GM12873 (cell line): ENCODE results near the gene TAF13.

Source experiments
- TF ChIP-seq, protein P1 (sequence below): IDR thresholded peaks from 2 replicates; pipeline ENCODE4 v1.5.1; 2012; ENCODE audit warnings: low read depth, mild to moderate bottlenecking, moderate library complexity, low read length, control low read depth; ENCODE audit not compliant: insufficient read depth; ENCODE audit errors: missing control alignments

Gene TAF13, protein sequence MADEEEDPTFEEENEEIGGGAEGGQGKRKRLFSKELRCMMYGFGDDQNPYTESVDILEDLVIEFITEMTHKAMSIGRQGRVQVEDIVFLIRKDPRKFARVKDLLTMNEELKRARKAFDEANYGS

DNA sequence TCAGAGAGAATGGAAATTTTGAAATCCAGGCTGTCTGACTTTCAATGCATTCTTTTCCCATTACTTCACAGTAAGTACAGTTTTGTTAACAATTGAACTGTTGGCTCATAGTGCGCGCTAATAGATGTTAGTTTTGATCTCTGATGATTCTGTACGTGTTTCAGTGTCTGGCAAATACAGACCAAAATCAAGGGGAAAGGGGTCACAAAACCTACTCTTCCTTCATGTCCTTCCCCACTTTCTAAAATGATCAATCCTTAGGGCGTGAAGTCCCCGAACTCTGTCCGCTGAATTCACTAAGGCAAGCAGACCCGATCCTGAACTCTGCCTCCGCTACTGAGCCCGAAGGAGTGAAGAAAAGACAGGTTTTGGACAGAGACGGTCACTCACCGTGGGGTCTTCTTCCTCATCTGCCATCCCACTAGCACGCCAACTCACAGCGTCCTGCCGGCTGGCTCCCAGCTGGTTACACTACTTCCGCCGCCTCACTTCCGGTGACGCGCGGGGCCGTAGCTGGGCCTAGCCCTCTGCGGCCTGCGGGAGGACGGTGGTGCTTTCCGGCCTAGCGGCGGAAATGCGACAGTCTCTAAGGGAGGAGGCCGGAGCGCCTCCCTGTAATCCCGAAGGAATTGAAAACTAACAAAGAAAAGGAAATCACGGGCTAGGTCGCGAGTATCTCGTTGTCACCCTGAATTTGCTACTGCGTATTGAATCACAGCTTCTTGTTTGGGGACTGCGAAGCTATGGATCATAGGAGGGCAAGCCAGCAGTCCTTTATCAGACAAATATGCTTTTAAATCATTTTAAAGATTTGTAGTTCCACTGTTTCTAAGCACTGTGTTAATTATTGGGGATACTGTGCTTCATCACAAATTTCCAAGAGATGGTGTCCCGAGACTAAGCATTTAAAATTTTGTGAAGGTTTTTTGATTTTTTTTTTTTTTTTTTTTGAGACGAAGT, at the start of gene TAF13:
Gene TAF13, minus strand, starts transcription at position 473 of the 960 bp plus-strand sequence. Its CDS starts 56 bp downstream, at position 417.
- TF ChIP-seq, protein P1, sequence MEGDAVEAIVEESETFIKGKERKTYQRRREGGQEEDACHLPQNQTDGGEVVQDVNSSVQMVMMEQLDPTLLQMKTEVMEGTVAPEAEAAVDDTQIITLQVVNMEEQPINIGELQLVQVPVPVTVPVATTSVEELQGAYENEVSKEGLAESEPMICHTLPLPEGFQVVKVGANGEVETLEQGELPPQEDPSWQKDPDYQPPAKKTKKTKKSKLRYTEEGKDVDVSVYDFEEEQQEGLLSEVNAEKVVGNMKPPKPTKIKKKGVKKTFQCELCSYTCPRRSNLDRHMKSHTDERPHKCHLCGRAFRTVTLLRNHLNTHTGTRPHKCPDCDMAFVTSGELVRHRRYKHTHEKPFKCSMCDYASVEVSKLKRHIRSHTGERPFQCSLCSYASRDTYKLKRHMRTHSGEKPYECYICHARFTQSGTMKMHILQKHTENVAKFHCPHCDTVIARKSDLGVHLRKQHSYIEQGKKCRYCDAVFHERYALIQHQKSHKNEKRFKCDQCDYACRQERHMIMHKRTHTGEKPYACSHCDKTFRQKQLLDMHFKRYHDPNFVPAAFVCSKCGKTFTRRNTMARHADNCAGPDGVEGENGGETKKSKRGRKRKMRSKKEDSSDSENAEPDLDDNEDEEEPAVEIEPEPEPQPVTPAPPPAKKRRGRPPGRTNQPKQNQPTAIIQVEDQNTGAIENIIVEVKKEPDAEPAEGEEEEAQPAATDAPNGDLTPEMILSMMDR: peak; percentile 6

DNA sequence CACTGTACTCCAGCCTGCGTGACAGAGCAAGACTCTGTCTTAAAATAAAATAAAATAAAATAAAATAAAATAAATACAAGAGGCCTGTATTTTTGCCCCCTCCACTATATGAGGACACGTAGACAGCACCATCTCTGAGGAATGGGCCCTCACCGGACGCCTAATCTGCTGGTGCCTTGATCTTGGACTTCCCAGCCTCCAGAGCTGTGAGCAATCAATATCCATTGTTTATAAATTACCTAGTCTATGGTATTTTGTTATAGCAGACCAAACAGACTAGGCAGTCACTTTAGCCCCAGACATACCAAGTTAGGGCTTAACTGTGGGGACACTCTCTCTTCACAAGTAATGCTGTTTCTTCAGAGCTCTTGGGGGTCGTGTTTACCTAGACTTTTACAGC, 44.6 kb upstream of the TAF13 start:
- TF ChIP-seq, protein P1: no peak

GRCh38 chr1:109118089-109118488, 42.3 kb upstream of the TAF13 start:
- TF ChIP-seq, protein P1: no peak

DNA sequence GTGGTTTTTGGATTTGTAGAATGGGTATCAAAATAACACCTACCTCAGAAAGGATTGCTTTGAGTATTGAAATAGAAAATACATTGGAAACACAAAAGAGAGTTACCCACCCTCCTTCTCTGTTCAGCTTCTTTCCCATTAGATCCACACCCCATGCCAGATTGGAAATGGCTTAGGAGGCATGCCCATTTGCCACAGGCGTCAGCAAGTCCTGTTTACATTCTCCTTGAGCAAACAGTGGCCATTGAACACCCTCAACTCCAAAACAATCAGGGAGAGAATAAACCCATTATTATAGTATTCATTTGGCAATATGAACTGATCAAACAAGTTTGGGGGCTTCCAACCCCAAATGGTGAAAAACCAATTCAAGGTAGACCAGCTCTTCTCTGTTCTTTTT, 40.5 kb upstream of the TAF13 start:
- TF ChIP-seq, protein P1: no peak

- TF ChIP-seq, protein P1: no peak
These were observed 39.9 kb upstream of the TAF13 start for GRCh38 chr1:109115685-109116084.

DNA sequence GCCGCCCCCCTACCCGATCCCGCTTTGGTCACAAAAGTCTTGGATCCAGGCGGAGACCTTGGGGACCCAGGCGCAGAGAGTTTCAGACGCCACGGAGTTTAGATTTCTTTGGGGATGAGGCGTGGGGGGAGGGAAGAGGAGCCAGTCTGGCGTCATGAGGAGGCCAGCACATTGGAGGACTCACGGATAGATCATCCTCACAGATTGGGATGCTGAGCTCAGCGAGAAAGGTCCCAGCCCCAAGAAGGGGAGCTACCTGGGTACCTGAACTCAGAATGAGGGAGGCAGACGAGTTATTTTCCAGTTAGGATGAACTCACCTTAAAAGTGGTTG, 38.5 kb upstream of the TAF13 start:
- TF ChIP-seq, protein P1: no peak

GRCh38 chr1:109113590-109114341, 38.0 kb upstream of the TAF13 start, which contains the start of gene ELAPOR1:
ELAPOR1 (plus strand) TSS chr1:109114115; CDS start chr1:109114184, 69 bp downstream.
- TF ChIP-seq, protein P1: no peak
